GM12875 (cell line): ENCODE results near the gene TIAM2.

Source experiments
- H3K4me3 ChIP-seq: one replicate; pipeline ENCODE4 v1.5.1; 2011; ENCODE audit warnings: low read depth, low read length, control low read depth
- CTCF ChIP-seq: IDR thresholded peaks from 2 replicates; pipeline ENCODE4 v1.5.1; 2011; ENCODE audit warnings: low read depth, mild to moderate bottlenecking, control low read depth, inconsistent platforms, low read length, moderate library complexity, borderline replicate concordance; ENCODE audit not compliant: insufficient read depth

The TIAM2 gene

GRCh38 chr6:155150967-155151671 is 156.0 kb downstream of the TIAM2 start:
- TF ChIP-seq CTCF: no peak
- no peak overlapping the region for H3K4me3 ChIP-seq

GRCh38 chr6:155152211-155153076 is 157.3 kb downstream of the TIAM2 start:
- TF ChIP-seq CTCF: peak; percentile 48; the same call in 1 of the 2 replicates
- no peak overlapping the region for H3K4me3 ChIP-seq

- no peak overlapping the region for H3K4me3 ChIP-seq
- TF ChIP-seq CTCF: no peak
Observed at GRCh38 chr6:155154158-155154830, 159.2 kb downstream of the TIAM2 start.

GRCh38 chr6:155155787-155156447 is 160.8 kb downstream of the TIAM2 start:
- TF ChIP-seq CTCF: no peak
- H3K4me3 ChIP-seq: no peak overlapping the region

- no peak overlapping the region for H3K4me3 ChIP-seq
- TF ChIP-seq CTCF: no peak
Observed at GRCh38 chr6:155157101-155157500, 162.0 kb downstream of the TIAM2 start.

GRCh38 chr6:155158030-155158843 is 163.1 kb downstream of the TIAM2 start:
- no peak overlapping the region for H3K4me3 ChIP-seq
- no peak for TF ChIP-seq CTCF
